Endothelial cell of umbilical vein (primary cell): ENCODE data around the gene TMEM120A. TPM values are rescaled to one million over a fixed set of nuclear protein-coding genes. Genes with fewer than 3 reads are reported as not detected.

Experiments
- BruUV-seq: library from RNA; stranded (reverse); fragments of 400-500 nt; replicated peaks from 2 replicates; lab custom pipeline; 2021; lab: Mats Ljungman, UMichigan
- CTCF ChIA-PET: fragments of 300-600, 350-600 bp; sonication (Branson Sonifier 250); formaldehyde crosslinking; loops from one replicate; lab custom pipeline; 2021; ENCODE audit warnings: antibody characterized with exemption, inconsistent platforms; lab: Charles Lee
- POLR2A ChIA-PET: fragments of 300-600, 350-600 bp; sonication (Branson Sonifier 250); formaldehyde crosslinking; loops from one replicate; lab custom pipeline; 2021; ENCODE audit warnings: antibody characterized with exemption, inconsistent platforms; lab: Charles Lee
- DNase-seq: peaks from one replicate; pipeline ENCODE4 v3.0.0-alpha.2; 2011; ENCODE audit warnings: low read depth, low spot score
- FAIRE-seq: peaks from 2 replicates; lab custom pipeline; 2011; peaks lifted over from hg19 to GRCh38; lab: Jason Lieb, UNC
- H2AFZ ChIP-seq: 2 replicates; pipeline ENCODE4 v1.6.0; 2012; ENCODE audit warnings: low read depth, low read length, control low read depth, inconsistent platforms
- H3K27ac ChIP-seq: 2 replicates; pipeline ENCODE4 v1.5.1; 2011; ENCODE audit warnings: low read depth, mild to moderate bottlenecking, control low read depth, low read length, moderate library complexity; ENCODE audit not compliant: insufficient read depth
- H3K27me3 ChIP-seq, 2 experiments: 2 replicates each; pipeline versions ENCODE4 v1.6.0 to v1.6.1; 2011; ENCODE audit warnings: low read length in 2 of 2, mixed read lengths in 1 of 2; ENCODE audit not compliant: control insufficient read depth in 2 of 2, insufficient read depth in 2 of 2
- H3K36me3 ChIP-seq, 2 experiments: 2 replicates in 1 of 2; 3 replicates in 1 of 2; pipeline ENCODE4 v1.5.1; 2011; ENCODE audit warnings: low read length in 2 of 2, mild to moderate bottlenecking in 1 of 2, moderate library complexity in 1 of 2; ENCODE audit not compliant: control insufficient read depth in 2 of 2, insufficient read depth in 2 of 2; ENCODE audit errors: extremely low read depth in 1 of 2
- H3K4me1 ChIP-seq: 3 replicates; pipeline ENCODE4 v1.5.1; 2011; ENCODE audit warnings: mild to moderate bottlenecking, low read length; ENCODE audit not compliant: control insufficient read depth, insufficient read depth; ENCODE audit errors: extremely low read depth
- H3K4me2 ChIP-seq: 2 replicates; pipeline ENCODE4 v1.6.1; 2011; ENCODE audit warnings: low read length, control low read depth, mixed read lengths; ENCODE audit not compliant: insufficient read depth
- H3K4me3 ChIP-seq, 3 experiments: fragments of 200-600 bp in 1 of 3; sonication (generic), shearing (Covaris generic) in 1 of 3; replicated peaks in 1 of 3; 2 replicates each; pipeline ENCODE4 v1.5.1; 2011 to 2016; ENCODE audit warnings: control low read depth in 3 of 3, low read length in 3 of 3, mild to moderate bottlenecking in 2 of 3, inconsistent platforms in 1 of 3, low read depth in 1 of 3, moderate library complexity in 1 of 3; ENCODE audit not compliant: insufficient read depth in 1 of 3
- H3K79me2 ChIP-seq: 2 replicates; pipeline ENCODE4 v1.6.0; 2012; ENCODE audit warnings: low read length, inconsistent platforms; ENCODE audit not compliant: control insufficient read depth, insufficient read depth
- H3K9ac ChIP-seq: replicated peaks from 2 replicates; pipeline ENCODE3; 2011; ENCODE audit warnings: low read length, control low read depth; ENCODE audit not compliant: insufficient read depth; ENCODE audit errors: extremely low read depth
- H3K9me1 ChIP-seq: replicated peaks from 3 replicates; pipeline ENCODE4 v1.6.0; 2011; ENCODE audit warnings: mild to moderate bottlenecking, low read length; ENCODE audit not compliant: control insufficient read depth, insufficient read depth; ENCODE audit errors: extremely low read depth
- H3K9me3 ChIP-seq: replicated peaks from 2 replicates; pipeline ENCODE4 v1.5.1; 2012; ENCODE audit warnings: low read length, inconsistent platforms; ENCODE audit not compliant: control insufficient read depth, insufficient read depth
- H4K20me1 ChIP-seq: replicated peaks from 2 replicates; pipeline ENCODE3; 2011; ENCODE audit warnings: mild to moderate bottlenecking, low read length; ENCODE audit not compliant: control insufficient read depth, insufficient read depth; ENCODE audit errors: extremely low read depth
- EZH2 ChIP-seq: IDR thresholded peaks from 2 replicates; pipeline ENCODE4 v1.6.1; 2012; ENCODE audit warnings: borderline replicate concordance, low read depth, mild to moderate bottlenecking, moderate library complexity, low read length, inconsistent platforms; ENCODE audit not compliant: severe bottlenecking
- FOS ChIP-seq: IDR thresholded peaks from 2 replicates; pipeline ENCODE4 v1.6.1; 2011; ENCODE audit warnings: mild to moderate bottlenecking, low read length, moderate library complexity, borderline replicate concordance; ENCODE audit not compliant: insufficient read depth
- GATA2 ChIP-seq: IDR thresholded peaks from 2 replicates; pipeline ENCODE4 v1.7.0; 2011; ENCODE audit warnings: low read depth, mild to moderate bottlenecking, moderate library complexity, mixed read lengths, low read length; ENCODE audit not compliant: insufficient read length, insufficient read depth
- JUN ChIP-seq: IDR thresholded peaks from 2 replicates; pipeline ENCODE4 v1.6.1; 2011; ENCODE audit warnings: borderline replicate concordance, low read depth; ENCODE audit not compliant: insufficient read length, insufficient read depth
- MYC ChIP-seq: IDR thresholded peaks from one replicate; pipeline ENCODE4 v1.6.1; 2011; ENCODE audit warnings: mild to moderate bottlenecking, low read depth, low read length
- POLR2A ChIP-seq: IDR thresholded peaks from 2 replicates; pipeline ENCODE4 v1.6.1; 2012; ENCODE audit warnings: low read depth, mild to moderate bottlenecking, control low read depth, low read length
- POLR2AphosphoS5 ChIP-seq: IDR thresholded peaks from 2 replicates; pipeline ENCODE4 v1.6.1; 2012; ENCODE audit warnings: low read depth, mild to moderate bottlenecking, control low read depth, low read length, moderate library complexity; ENCODE audit not compliant: insufficient read depth
- dilution Hi-C: fragments of 300-500 bp; cut with MboI; formaldehyde crosslinking; loops from one replicate; pipeline ENCODE4 v1.15.0; 2019; ENCODE audit warnings: low sequenced_read_pairs; ENCODE audit not compliant: extremely low pct_ligation_motif_present
- intact Hi-C: fragments of 100-400 bp; cut with micrococcal nuclease; formaldehyde crosslinking; loops from one replicate; pipeline ENCODE4 v1.10.0; 2022
- polyA plus RNA-seq, 4 experiments: library from polyadenylated mRNA; depleted of rRNA in 3 of 4; stranded (reverse) in 3 of 4; unstranded in 1 of 4; fragments of >200 nt; gene quantifications; 2 replicates each; pipeline versions ENCODE4 v1.2.1 to v1.2.3, GENCODE V29; 2011 to 2012; ENCODE audit warnings: missing spikeins in 1 of 4
- total RNA-seq: library from RNA; stranded (reverse); gene quantifications from 2 replicates; pipeline ENCODE4 v1.2.3, GENCODE V29; 2021
- TF ChIP-seq, protein P1 (sequence below): IDR thresholded peaks from 2 replicates; pipeline ENCODE4 v1.6.1; 2011; ENCODE audit not compliant: insufficient read depth, insufficient read length
- TF ChIP-seq, protein P2 (sequence below), 2 donors: IDR thresholded peaks; 1 replicate in 1 of 2; 2 replicates in 1 of 2; pipeline ENCODE4 v1.5.1; 2011; ENCODE audit warnings: low read length in 2 of 2, mild to moderate bottlenecking in 2 of 2, moderate library complexity in 2 of 2, control low read depth in 1 of 2, inconsistent platforms in 1 of 2, low read depth in 1 of 2; ENCODE audit not compliant: insufficient read depth in 1 of 2; ENCODE audit errors: extremely low read depth in 1 of 2

TMEM120A gene
- total and polyA plus RNA-seq, 2 donors (not counting 3 experiments of a cell fraction or from before 2014, with no cell fraction given): 38.6 to 133 TPM

DNA sequence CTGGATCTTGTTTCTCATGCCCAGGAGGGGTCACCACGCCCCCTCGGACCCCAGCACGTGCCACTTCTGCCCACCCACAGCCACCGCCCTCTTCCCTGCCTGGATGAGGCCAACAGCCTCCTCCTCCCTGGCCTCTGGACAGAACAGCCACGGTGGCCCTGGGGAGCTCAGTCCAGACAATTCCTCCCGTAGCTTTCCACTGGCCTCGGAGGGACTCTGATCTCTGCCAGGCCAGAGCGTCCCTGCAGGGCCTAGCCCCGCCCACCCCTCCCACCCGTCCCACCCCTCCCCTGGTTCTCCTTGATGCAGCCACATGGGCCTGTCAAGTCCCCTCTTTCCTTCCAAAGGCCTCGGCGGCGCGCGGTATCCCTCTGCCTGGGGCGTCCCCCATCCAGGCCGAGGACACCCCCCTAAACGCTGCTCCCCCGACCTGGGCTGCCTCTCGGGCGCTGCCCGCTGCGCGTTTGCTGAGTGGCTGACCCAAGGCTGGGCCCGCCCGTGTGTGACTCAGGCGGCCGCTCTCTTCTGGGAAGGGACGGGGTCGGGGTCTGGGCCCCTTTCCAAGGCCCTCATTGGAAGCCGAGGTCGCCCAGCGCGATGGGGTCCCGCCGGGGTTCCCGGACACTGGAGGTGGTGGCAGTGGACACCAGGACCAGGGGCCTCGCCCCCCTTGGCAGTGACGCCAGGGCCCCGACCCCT, 557 bp downstream of the TMEM120A start:
- H4K20me1 ChIP-seq: no peaks in the 10 kb centered on the region
- peaks cover 0 to 10% of the 10 kb centered on the region in 2 experiments for H3K36me3 ChIP-seq
- BruUV-seq: no TSS peak
- peaks cover 4% of the 10 kb centered on the region for H3K4me1 ChIP-seq
- POLR2A ChIA-PET: no interaction called here
- DNase-seq (peak; percentile 72), FAIRE-seq (peak; percentile 80)
- H3K4me3 ChIP-seq: peak overlapping the region; percentile 53 to 96 (median 57)
- H3K9me3 ChIP-seq: no peaks in the 10 kb centered on the region
- H3K27ac ChIP-seq: peak overlapping the region; percentile 40
- CTCF ChIA-PET: interaction anchor here (1.0 to 2.4 kb wide), 4 partner anchors 15 to 78 kb away, joined by 3 to 12 read pairs (median 4); partner anchors contain the start of genes MDH2 and STYXL1
- H3K4me2 ChIP-seq: peak overlapping the region; percentile 60
- H3K9me1 ChIP-seq: no peaks in the 10 kb centered on the region
- no peaks in the 10 kb centered on the region for H3K27me3 ChIP-seq
- intact Hi-C loops (loop anchor here (1.0 to 2.0 kb wide), 2 partner anchors 79 to 115 kb away; partner anchors contain the start of genes POR and RHBDD2), dilution Hi-C loops (no loop called here)
- peak overlapping the region; percentile 50 for H3K9ac ChIP-seq
- H3K79me2 ChIP-seq: no peaks in the 10 kb centered on the region
- peak overlapping the region; percentile 35 for H2AFZ ChIP-seq
- no peak for TF ChIP-seq GATA2
- TF ChIP-seq, protein P1, sequence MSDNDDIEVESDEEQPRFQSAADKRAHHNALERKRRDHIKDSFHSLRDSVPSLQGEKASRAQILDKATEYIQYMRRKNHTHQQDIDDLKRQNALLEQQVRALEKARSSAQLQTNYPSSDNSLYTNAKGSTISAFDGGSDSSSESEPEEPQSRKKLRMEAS: no peak
- no peak for TF ChIP-seq JUN
- TF ChIP-seq EZH2: no peak
- no peak for TF ChIP-seq FOS
- no peak for TF ChIP-seq POLR2A
- no peak for TF ChIP-seq MYC
- no peak for TF ChIP-seq POLR2AphosphoS5
- TF ChIP-seq, protein P2, sequence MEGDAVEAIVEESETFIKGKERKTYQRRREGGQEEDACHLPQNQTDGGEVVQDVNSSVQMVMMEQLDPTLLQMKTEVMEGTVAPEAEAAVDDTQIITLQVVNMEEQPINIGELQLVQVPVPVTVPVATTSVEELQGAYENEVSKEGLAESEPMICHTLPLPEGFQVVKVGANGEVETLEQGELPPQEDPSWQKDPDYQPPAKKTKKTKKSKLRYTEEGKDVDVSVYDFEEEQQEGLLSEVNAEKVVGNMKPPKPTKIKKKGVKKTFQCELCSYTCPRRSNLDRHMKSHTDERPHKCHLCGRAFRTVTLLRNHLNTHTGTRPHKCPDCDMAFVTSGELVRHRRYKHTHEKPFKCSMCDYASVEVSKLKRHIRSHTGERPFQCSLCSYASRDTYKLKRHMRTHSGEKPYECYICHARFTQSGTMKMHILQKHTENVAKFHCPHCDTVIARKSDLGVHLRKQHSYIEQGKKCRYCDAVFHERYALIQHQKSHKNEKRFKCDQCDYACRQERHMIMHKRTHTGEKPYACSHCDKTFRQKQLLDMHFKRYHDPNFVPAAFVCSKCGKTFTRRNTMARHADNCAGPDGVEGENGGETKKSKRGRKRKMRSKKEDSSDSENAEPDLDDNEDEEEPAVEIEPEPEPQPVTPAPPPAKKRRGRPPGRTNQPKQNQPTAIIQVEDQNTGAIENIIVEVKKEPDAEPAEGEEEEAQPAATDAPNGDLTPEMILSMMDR (IDR thresholded peaks at IDR 0.05; ENCODE audit: extremely low read depth in 1 of 2, insufficient read depth in 1 of 2, low read depth in 1 of 2, low read length in 2 of 2): no peak
